Astrocyte (in vitro differentiated cells and primary cell): ENCODE measurements around the gene TRHDE. TPM values are rescaled to one million over a fixed set of nuclear protein-coding genes. Genes with fewer than 3 reads are reported as not detected.

ENCODE experiments used
- DNase-seq: peaks from one replicate; pipeline ENCODE4 v3.0.0-alpha.2; 2010; ENCODE audit warnings: low read depth
- FAIRE-seq: peaks from 2 replicates; lab custom pipeline; 2011; peaks lifted over from hg19 to GRCh38; lab: Jason Lieb, UNC
- H2AFZ ChIP-seq: 2 replicates; pipeline ENCODE4 v1.6.0; 2012; ENCODE audit warnings: low read depth, low read length, inconsistent platforms
- H3K27ac ChIP-seq: 2 replicates; pipeline ENCODE4 v1.5.1; 2011; ENCODE audit warnings: low read depth, low read length, inconsistent platforms
- H3K27me3 ChIP-seq: 2 replicates; pipeline ENCODE4 v1.6.0; 2011; ENCODE audit warnings: low read length, inconsistent platforms; ENCODE audit not compliant: insufficient read depth
- H3K36me3 ChIP-seq: 2 replicates; pipeline ENCODE4 v1.5.1; 2011; ENCODE audit warnings: low read length, inconsistent platforms; ENCODE audit not compliant: insufficient read depth
- H3K4me1 ChIP-seq: 2 replicates; pipeline ENCODE4 v1.5.1; 2011; ENCODE audit warnings: low read length, inconsistent platforms; ENCODE audit not compliant: insufficient read depth
- H3K4me2 ChIP-seq: 2 replicates; pipeline ENCODE4 v1.6.0; 2012; ENCODE audit warnings: low read length, inconsistent platforms
- H3K4me3 ChIP-seq: 2 replicates; pipeline ENCODE4 v1.5.1; 2011; ENCODE audit warnings: low read depth, mild to moderate bottlenecking, low read length, inconsistent platforms; ENCODE audit not compliant: insufficient read depth
- H3K79me2 ChIP-seq: 2 replicates; pipeline ENCODE4 v1.6.0; 2012; ENCODE audit warnings: mild to moderate bottlenecking, low read length, inconsistent platforms; ENCODE audit not compliant: insufficient read depth
- H3K9ac ChIP-seq: 2 replicates; pipeline ENCODE4 v1.6.0; 2012; ENCODE audit warnings: mild to moderate bottlenecking, low read length, inconsistent platforms
- H3K9me3 ChIP-seq: 2 replicates; pipeline ENCODE4 v1.5.1; 2012; ENCODE audit warnings: low read depth, mild to moderate bottlenecking, low read length, inconsistent platforms; ENCODE audit not compliant: insufficient read depth
- H4K20me1 ChIP-seq: 2 replicates; pipeline ENCODE4 v1.6.0; 2012; ENCODE audit warnings: low read length, inconsistent platforms; ENCODE audit not compliant: insufficient read depth
- H3K27ac Mint-ChIP-seq: one replicate; pipeline ENCODE4 v1.8.0; 2021; ENCODE audit warnings: mild to moderate bottlenecking, mixed read lengths; ENCODE audit not compliant: unreplicated experiment
- H3K27me3 Mint-ChIP-seq: one replicate; pipeline ENCODE4 v1.8.0; 2021; ENCODE audit warnings: low read depth, mixed read lengths; ENCODE audit not compliant: unreplicated experiment
- H3K36me3 Mint-ChIP-seq: one replicate; pipeline ENCODE4 v1.8.0; 2021; ENCODE audit warnings: low read depth, mixed read lengths; ENCODE audit not compliant: unreplicated experiment
- H3K4me1 Mint-ChIP-seq: one replicate; pipeline ENCODE4 v1.8.0; 2021; ENCODE audit warnings: low read depth, mixed read lengths; ENCODE audit not compliant: unreplicated experiment
- H3K4me3 Mint-ChIP-seq: one replicate; pipeline ENCODE4 v1.8.0; 2021; ENCODE audit warnings: mild to moderate bottlenecking, moderate library complexity, mixed read lengths; ENCODE audit not compliant: unreplicated experiment
- H3K9me3 Mint-ChIP-seq: one replicate; pipeline ENCODE4 v1.8.0; 2021; ENCODE audit warnings: mild to moderate bottlenecking, mixed read lengths; ENCODE audit not compliant: unreplicated experiment
- CTCF ChIP-seq: IDR thresholded peaks from 2 replicates; pipeline ENCODE4 v1.5.1; 2011; ENCODE audit warnings: low read depth, mild to moderate bottlenecking, inconsistent platforms, low read length, moderate library complexity; ENCODE audit not compliant: insufficient read depth
- EZH2 ChIP-seq: IDR thresholded peaks from 2 replicates; pipeline ENCODE4 v1.6.1; 2012; ENCODE audit warnings: mild to moderate bottlenecking, low read length, inconsistent platforms; ENCODE audit not compliant: insufficient read depth
- total RNA-seq: library from RNA; stranded (reverse); gene quantifications from 2 replicates; pipeline ENCODE4 v1.2.1, GENCODE V29; 2021

Gene TRHDE
- total RNA-seq, 1 donor from 2014 or later: 1.4 TPM

GRCh38 chr12:72272731-72273498, 745 bp downstream of the TRHDE start:
- H3K4me3 Mint-ChIP-seq: peak overlapping the region; percentile 76
- peak overlapping the region; percentile 85 for H2AFZ ChIP-seq
- H3K4me2 ChIP-seq: peak overlapping the region; percentile 96
- TF ChIP-seq EZH2: peak; percentile 34
- no peak for TF ChIP-seq CTCF
- peak overlapping the region; percentile 75 for H3K27ac ChIP-seq
- no peaks in the 10 kb centered on the region for H4K20me1 ChIP-seq
- peaks cover 38% of the 10 kb centered on the region for H3K27me3 Mint-ChIP-seq
- no peaks in the 10 kb centered on the region for H3K36me3 Mint-ChIP-seq
- no peaks in the 10 kb centered on the region for H3K9me3 Mint-ChIP-seq
- no peaks in the 10 kb centered on the region for H3K4me1 ChIP-seq
- H3K79me2 ChIP-seq: peaks cover 99% of the 10 kb centered on the region
- peaks cover 2% of the 10 kb centered on the region for H3K4me1 Mint-ChIP-seq
- no peaks in the 10 kb centered on the region for H3K36me3 ChIP-seq
- no peaks in the 10 kb centered on the region for H3K9me3 ChIP-seq
- peak overlapping the region; percentile 89 for H3K9ac ChIP-seq
- no peak overlapping the region for H3K27ac Mint-ChIP-seq
- peak overlapping the region; percentile 94 for H3K4me3 ChIP-seq
- H3K27me3 ChIP-seq: no peaks in the 10 kb centered on the region
- no peak for FAIRE-seq
- DNase-seq: peak; percentile 65

GRCh38 chr12:72273499-72273837, 1.3 kb downstream of the TRHDE start:
- Histone ChIP-seq H3K9me3 (no peaks in the 10 kb centered on the region), H3K36me3 (no peaks in the 10 kb centered on the region), H4K20me1 (no peaks in the 10 kb centered on the region), H3K4me1 (no peaks in the 10 kb centered on the region), H3K9ac (peak overlapping the region; percentile 89), H3K4me2 (peak overlapping the region; percentile 96), H3K4me3 (peak overlapping the region; percentile 94), H3K27ac (peak overlapping the region; percentile 75), H2AFZ (peak overlapping the region; percentile 85), H3K27me3 (no peaks in the 10 kb centered on the region), H3K79me2 (peaks cover 99% of the 10 kb centered on the region)
- H3K27ac Mint-ChIP-seq: no peak overlapping the region
- FAIRE-seq (no peak), DNase-seq (no peak)
- no peaks in the 10 kb centered on the region for H3K36me3 Mint-ChIP-seq
- H3K4me3 Mint-ChIP-seq: peak overlapping the region; percentile 76
- H3K9me3 Mint-ChIP-seq: no peaks in the 10 kb centered on the region
- H3K4me1 Mint-ChIP-seq: peaks cover 2% of the 10 kb centered on the region
- TF ChIP-seq CTCF (no peak), EZH2 (no peak)
- peaks cover 38% of the 10 kb centered on the region for H3K27me3 Mint-ChIP-seq

GRCh38 chr12:72273851-72274351, 1.7 kb downstream of the TRHDE start:
- peak overlapping the region; percentile 74 for H3K4me3 Mint-ChIP-seq
- H3K9me3 Mint-ChIP-seq: no peaks in the 10 kb centered on the region
- peak overlapping the region; percentile 85 for H2AFZ ChIP-seq
- peak overlapping the region; percentile 75 for H3K27ac ChIP-seq
- H3K79me2 ChIP-seq: peaks cover 99% of the 10 kb centered on the region
- H3K36me3 ChIP-seq: no peaks in the 10 kb centered on the region
- H3K9me3 ChIP-seq: no peaks in the 10 kb centered on the region
- no peaks in the 10 kb centered on the region for H3K27me3 ChIP-seq
- peak overlapping the region; percentile 89 for H3K9ac ChIP-seq
- H3K36me3 Mint-ChIP-seq: no peaks in the 10 kb centered on the region
- H3K4me3 ChIP-seq: peak overlapping the region; percentile 94
- no peak for FAIRE-seq
- peaks cover 38% of the 10 kb centered on the region for H3K27me3 Mint-ChIP-seq
- H4K20me1 ChIP-seq: no peaks in the 10 kb centered on the region
- TF ChIP-seq CTCF (no peak), EZH2 (no peak)
- H3K4me2 ChIP-seq: peak overlapping the region; percentile 96
- no peak overlapping the region for H3K27ac Mint-ChIP-seq
- H3K4me1 ChIP-seq: no peaks in the 10 kb centered on the region
- H3K4me1 Mint-ChIP-seq: peaks cover 2% of the 10 kb centered on the region
- DNase-seq: no peak
